GM18517 (cell line): ENCODE data around the gene OR6K2.
"Not testable (repeated sequence)": the region's sequence is repeated elsewhere in the genome, so short reads cannot be mapped to it uniquely, and the experiment has no call there.

Experiments
- ATAC-seq: cut with Tn5 transposase; IDR thresholded peaks from one replicate; pipeline ENCODE4 v1.9.1; 2021; ENCODE audit warnings: mild to moderate bottlenecking, moderate library complexity; ENCODE audit not compliant: unreplicated experiment

Gene OR6K2, protein sequence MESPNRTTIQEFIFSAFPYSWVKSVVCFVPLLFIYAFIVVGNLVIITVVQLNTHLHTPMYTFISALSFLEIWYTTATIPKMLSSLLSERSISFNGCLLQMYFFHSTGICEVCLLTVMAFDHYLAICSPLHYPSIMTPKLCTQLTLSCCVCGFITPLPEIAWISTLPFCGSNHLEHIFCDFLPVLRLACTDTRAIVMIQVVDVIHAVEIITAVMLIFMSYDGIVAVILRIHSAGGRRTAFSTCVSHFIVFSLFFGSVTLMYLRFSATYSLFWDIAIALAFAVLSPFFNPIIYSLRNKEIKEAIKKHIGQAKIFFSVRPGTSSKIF

GRCh38 chr1:158700552-158700951 is at the start of gene OR6K2:
TSS of gene OR6K2 (minus strand) at chr1:158700652. CDS start at chr1:158700652, 0 bp downstream.
- no peak for ATAC-seq

GRCh38 chr1:158735848-158736247 is 35.4 kb upstream of the OR6K2 start:
- ATAC-seq = no peak

DNA sequence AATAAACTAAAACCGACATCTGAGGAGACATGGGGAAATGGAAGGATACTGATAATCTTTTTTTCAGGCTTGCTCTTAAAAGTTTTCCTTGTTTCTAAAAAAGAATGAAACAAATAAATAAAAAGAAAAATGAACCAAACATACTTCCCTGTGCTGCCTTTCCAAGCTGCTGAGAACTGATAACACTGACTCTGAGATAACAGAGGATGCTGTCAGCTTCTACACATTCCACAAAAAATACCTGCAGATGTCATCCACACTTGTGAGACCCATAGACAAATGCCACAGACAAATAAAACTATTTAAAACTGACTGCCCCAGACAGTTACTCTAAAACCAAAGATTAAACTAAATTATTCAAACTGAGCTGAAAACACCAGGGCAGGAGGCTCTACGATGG is 32.1 kb upstream of the OR6K2 start:
- no peak for ATAC-seq

- ATAC-seq = no peak
These were observed 31.3 kb upstream of the OR6K2 start for GRCh38 chr1:158731707-158732106.

DNA sequence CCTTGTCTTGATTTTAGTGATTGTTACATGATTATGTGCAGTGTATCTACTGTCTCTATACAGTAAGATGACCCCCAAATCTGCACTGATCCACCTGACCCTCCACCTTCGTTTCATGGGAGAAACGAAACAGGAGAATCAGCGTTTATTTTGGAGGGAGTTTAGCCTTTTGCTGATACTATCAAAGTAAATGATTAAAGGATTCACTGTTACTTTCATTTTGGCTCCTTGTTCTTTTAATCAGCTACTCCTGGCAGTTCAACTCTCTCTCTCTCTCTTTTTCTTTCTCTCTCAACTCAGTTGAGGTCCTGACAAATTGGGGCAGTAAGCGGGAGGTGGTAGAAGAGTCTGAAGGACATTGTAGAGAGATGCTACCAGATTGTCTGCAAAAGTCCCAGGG is 30.0 kb upstream of the OR6K2 start:
- ATAC-seq = no peak

GRCh38 chr1:158728510-158729225 is 28.2 kb upstream of the OR6K2 start:
- ATAC-seq = no peak

DNA sequence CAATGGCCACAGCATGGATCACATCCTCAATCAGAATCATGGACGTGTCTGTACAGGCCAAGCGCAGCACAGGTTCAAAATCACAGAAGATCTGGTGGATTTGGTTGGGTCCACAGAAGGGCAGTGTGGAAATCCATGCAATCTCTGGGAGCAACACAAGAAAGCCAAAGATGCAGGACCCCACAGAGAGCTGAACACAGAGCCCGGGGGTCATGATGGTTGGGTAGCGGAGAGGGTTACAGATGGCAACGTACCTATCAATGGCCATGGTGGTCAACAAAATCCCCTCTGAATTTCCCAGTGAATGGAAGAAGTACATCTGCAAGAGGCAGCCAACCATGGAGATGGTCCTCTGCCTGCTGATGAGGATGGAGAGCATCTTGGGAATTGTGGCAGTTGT is 24.0 kb upstream of the OR6K2 start:
- no peak for ATAC-seq

DNA sequence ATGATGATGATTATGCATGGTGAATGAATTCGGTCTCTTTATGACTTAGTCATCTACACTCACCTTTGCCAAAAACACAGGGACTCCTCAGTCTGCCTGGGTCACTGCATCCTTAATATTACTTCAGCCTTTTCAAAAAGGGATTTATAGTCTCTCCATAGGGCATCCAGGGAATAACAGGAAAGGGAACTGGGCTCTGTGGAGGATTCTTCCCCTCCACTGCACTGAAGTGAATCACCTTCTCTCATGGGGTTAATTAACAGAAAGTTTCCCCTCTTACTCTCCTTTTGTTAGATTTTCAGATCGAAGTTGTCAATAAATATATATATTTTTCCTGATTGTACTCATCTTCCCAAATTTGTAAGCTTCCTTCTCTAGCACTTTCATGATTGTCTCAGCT is 20.2 kb upstream of the OR6K2 start, which contains the start of gene OR6K3:
TSS of gene OR6K3 (minus strand) at position 101 of the 400 bp plus-strand sequence. CDS start 2,605 bp downstream, outside the sequence.
- no peak for ATAC-seq

- ATAC-seq = no peak
These were observed 19.2 kb upstream of the OR6K2 start for GRCh38 chr1:158719664-158720063.

- ATAC-seq = no peak
These were observed 16.9 kb upstream of the OR6K2 start for GRCh38 chr1:158717344-158717743.

DNA sequence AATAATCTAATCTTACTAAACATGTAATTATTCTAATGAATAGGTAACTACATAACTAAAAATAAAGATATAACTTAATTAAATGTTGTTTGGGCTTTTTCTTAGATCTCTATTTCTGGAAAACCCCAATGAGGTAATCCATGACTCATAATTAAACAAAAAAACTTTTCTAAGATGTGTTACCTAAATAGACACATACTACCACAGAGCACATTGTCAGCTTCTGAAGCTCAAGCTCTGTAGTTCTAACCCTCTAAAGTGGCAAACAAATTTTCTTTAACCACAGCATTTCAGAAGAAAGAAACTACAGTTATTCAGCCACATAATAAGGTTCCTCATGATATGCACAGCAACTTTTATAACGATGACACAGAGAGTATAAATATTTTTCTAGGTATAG is 15.9 kb upstream of the OR6K2 start:
- no peak for ATAC-seq

GRCh38 chr1:158714754-158715153 is 14.3 kb upstream of the OR6K2 start:
- no peak for ATAC-seq

- no peak for ATAC-seq
These were observed 10.6 kb upstream of the OR6K2 start for GRCh38 chr1:158711098-158711497.

DNA sequence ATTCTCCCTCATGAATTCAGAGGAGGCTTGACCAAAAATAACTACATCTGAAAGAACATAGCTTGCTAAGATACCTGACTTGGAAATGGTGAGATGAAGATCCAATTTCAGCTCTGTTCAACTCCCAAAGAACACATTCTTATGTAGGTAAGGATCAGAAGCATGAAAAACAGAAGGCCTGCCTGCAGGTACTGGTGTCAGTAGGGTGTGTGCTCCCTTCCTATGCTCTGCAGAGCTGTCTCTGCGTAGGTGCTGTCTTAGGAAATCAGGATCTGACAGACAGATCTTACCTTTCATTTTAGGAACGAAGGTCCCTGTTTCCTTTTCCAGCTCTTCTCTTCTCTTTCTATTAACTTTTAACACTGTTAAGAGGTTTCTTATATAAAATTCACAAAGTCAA is 5.6 kb upstream of the OR6K2 start:
- ATAC-seq = no peak

DNA sequence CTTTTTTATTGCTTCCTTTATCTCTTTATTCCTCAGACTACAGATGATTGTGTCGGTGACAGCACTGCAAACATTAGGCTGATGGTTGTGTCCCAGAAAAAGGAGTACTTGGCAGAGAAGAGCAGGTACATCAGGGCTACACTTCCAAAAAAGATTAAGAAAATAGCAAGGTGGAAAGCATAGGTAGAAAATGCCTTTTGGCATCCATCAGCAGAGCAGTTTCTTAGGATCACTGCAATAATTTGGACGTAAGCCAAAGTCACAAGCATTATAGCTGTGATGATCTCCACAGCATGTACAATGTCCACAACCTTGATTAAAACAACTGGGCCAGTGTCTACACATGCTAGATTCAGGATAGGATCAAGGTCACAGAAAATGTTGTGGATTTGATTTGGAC is 5.9 kb downstream of the OR6K2 start:
- ATAC-seq = no peak

GRCh38 chr1:158692356-158692755 is 8.1 kb downstream of the OR6K2 start:
- ATAC-seq = no peak

- ATAC-seq = no peak
These were observed 8.5 kb downstream of the OR6K2 start for GRCh38 chr1:158691907-158692306.

DNA sequence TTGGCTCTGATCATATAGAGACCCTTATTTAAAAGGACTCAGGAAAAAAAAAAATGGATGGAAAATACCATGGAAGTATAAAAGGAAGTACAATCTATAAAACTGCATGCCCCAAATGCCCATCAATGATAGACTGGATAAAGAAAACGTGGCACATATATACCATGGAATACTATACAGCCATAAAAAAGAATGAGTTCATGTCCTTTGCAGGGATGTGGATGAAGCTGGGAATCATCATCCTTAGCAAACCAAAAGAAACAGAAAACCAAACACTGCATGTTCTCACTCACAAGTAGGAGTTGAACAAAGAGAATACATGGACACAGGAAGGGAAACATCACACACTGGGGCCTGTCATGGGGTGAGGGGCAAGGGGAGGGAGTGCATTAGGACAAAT is 9.3 kb downstream of the OR6K2 start:
- not testable (repeated sequence) for ATAC-seq

DNA sequence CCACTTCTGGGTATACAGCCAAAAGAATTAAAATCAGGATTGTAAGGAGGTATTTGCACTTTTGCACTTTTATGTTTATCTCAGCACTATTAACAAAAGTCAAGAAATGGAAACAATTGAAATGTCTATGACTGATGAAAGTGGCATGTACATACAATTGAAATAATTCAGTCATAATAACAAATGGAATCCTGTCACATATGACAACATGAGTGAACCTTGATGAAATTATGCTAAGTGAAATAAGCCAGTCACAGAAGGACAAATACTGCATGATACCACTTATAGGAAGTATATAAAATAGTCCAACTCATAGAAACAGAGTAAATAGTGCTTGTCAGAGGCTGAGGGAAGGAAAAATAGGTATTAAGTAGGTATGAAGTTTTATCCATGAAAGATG is 10.6 kb downstream of the OR6K2 start:
- ATAC-seq = no peak

DNA sequence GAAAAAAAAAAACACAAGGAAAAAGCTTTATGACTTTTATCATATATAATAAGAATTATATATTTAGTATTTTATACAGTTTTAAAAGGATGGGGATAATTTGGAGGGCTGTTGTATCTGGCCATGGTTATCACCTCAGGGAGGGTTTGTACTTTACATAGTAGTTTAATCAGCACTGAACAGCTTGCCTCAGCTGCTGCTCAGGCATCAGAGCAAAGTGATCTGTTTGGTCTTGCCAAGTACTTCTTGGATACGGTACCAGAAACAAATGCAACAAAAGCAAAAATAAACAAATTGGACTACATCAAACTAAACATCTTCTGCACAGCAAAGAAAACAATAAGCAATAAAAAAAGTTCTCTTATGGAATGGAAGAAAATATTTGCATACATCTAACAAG is 11.3 kb downstream of the OR6K2 start:
- no peak for ATAC-seq

DNA sequence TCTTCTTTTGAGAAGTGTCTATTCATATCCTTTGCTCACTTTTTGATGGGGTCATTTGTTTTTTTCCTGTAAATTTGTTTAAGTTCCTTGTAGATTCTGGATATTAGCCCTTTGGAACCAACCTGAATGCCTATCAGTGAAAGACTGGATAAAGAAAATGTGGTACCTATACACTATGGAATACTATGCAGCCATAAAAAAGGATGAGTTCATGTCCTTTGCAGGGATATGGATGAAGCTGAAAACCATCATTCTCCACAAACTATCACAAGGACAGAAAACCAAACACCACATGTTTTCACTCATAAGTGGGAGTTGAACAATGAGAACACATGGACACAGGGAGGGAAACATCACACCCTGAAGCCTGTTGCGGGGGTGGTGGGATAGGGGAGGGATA is 12.1 kb downstream of the OR6K2 start:
- ATAC-seq = not testable (repeated sequence)

- ATAC-seq = no peak
These were observed 13.4 kb downstream of the OR6K2 start for GRCh38 chr1:158687037-158687436.
